BE2C (cell line): ENCODE results near the gene GPD2.

Experiments used
- DNase-seq: peaks from one replicate; pipeline ENCODE4 v3.0.0-alpha.2; 2020
- H3K27me3 ChIP-seq: fragments of 250-450 bp; sonication (Bioruptor Pico); 2 replicates; pipeline ENCODE4 v1.5.1; 2020; ENCODE audit warnings: mild to moderate bottlenecking
- H3K36me3 ChIP-seq: fragments of 250-450 bp; sonication (Bioruptor Pico); 2 replicates; pipeline ENCODE4 v1.5.1; 2020; ENCODE audit warnings: mild to moderate bottlenecking
- H3K4me1 ChIP-seq: fragments of 250-450 bp; sonication (Bioruptor Pico); 2 replicates; pipeline ENCODE4 v1.5.1; 2020
- H3K4me3 ChIP-seq: 2 replicates; pipeline ENCODE4 v1.5.1; 2011; ENCODE audit warnings: low read depth, low read length
- H3K9me3 ChIP-seq: fragments of 250-450 bp; sonication (Bioruptor Pico); 2 replicates; pipeline ENCODE4 v1.5.1; 2020
- CTCF ChIP-seq: IDR thresholded peaks from 2 replicates; pipeline ENCODE4 v1.5.1; 2012; ENCODE audit warnings: mild to moderate bottlenecking, low read depth, low read length

GPD2 gene

GRCh38 chr2:156411835-156412234 lies 24.3 kb upstream of the GPD2 start:
- H3K9me3 ChIP-seq: no peaks in the 10 kb centered on the region
- H3K4me1 ChIP-seq: no peaks in the 10 kb centered on the region

GRCh38 chr2:156421851-156422250 lies 14.3 kb upstream of the GPD2 start:
- Histone ChIP-seq H3K9me3 (no peaks in the 10 kb centered on the region), H3K36me3 (no peaks in the 10 kb centered on the region), H3K4me3 (no peak overlapping the region), H3K4me1 (no peaks in the 10 kb centered on the region), H3K27me3 (no peaks in the 10 kb centered on the region)
- no peak for DNase-seq
- no peak for TF ChIP-seq CTCF

More at GRCh38 chr2:156411835-156412234, 24.3 kb upstream of the GPD2 start:
- Histone ChIP-seq H3K36me3 (no peaks in the 10 kb centered on the region), H3K27me3 (no peaks in the 10 kb centered on the region), H3K4me3 (no peak overlapping the region)
- DNase-seq: no peak
- no peak for TF ChIP-seq CTCF

GRCh38 chr2:156423674-156424282 lies 12.4 kb upstream of the GPD2 start:
- Histone ChIP-seq H3K4me1 (no peaks in the 10 kb centered on the region), H3K27me3 (no peaks in the 10 kb centered on the region), H3K9me3 (no peaks in the 10 kb centered on the region), H3K36me3 (no peaks in the 10 kb centered on the region), H3K4me3 (no peak overlapping the region)
- TF ChIP-seq CTCF: no peak
- DNase-seq: no peak

GRCh38 chr2:156427074-156427473 lies 9.1 kb upstream of the GPD2 start:
- H3K9me3 ChIP-seq: no peaks in the 10 kb centered on the region
- no peak for DNase-seq
- no peaks in the 10 kb centered on the region for H3K36me3 ChIP-seq
- TF ChIP-seq CTCF: no peak
- no peaks in the 10 kb centered on the region for H3K27me3 ChIP-seq
- no peaks in the 10 kb centered on the region for H3K4me1 ChIP-seq
- H3K4me3 ChIP-seq: no peak overlapping the region

- H3K4me3 ChIP-seq: no peak overlapping the region
- TF ChIP-seq CTCF: no peak
- DNase-seq: no peak
- H3K27me3 ChIP-seq: no peaks in the 10 kb centered on the region
- H3K9me3 ChIP-seq: no peaks in the 10 kb centered on the region
- H3K36me3 ChIP-seq: no peaks in the 10 kb centered on the region
- no peaks in the 10 kb centered on the region for H3K4me1 ChIP-seq
Observed at GRCh38 chr2:156429211-156429610, 7.0 kb upstream of the GPD2 start.

- no peak overlapping the region for H3K4me3 ChIP-seq
- no peaks in the 10 kb centered on the region for H3K4me1 ChIP-seq
- H3K36me3 ChIP-seq: no peaks in the 10 kb centered on the region
- TF ChIP-seq CTCF: no peak
- no peaks in the 10 kb centered on the region for H3K27me3 ChIP-seq
- DNase-seq: no peak
- H3K9me3 ChIP-seq: no peaks in the 10 kb centered on the region
Observed at GRCh38 chr2:156430236-156430979, 5.8 kb upstream of the GPD2 start.
